ENCODE measurements around the gene VTI1A.

DNA sequence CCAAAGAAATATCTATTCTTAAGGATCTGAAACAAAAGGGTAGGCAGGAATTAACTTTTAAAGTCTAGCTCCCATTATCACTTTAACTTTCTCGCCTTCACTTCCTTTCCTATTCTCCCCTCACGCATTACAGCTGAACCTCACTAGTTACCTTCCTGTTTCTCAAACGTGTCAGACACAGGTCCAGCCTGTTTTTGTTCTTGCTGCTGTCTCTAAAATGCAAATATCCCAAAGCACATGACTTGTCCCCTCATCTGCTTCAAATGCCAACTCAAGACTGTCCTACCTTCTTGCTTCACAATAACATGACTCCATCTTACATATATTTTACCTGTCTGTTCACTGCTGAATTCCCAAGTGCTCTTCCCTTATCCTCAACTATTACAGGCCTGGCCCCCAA is 17.9 kb upstream of the VTI1A start:
- TF ChIP-seq, protein P1, sequence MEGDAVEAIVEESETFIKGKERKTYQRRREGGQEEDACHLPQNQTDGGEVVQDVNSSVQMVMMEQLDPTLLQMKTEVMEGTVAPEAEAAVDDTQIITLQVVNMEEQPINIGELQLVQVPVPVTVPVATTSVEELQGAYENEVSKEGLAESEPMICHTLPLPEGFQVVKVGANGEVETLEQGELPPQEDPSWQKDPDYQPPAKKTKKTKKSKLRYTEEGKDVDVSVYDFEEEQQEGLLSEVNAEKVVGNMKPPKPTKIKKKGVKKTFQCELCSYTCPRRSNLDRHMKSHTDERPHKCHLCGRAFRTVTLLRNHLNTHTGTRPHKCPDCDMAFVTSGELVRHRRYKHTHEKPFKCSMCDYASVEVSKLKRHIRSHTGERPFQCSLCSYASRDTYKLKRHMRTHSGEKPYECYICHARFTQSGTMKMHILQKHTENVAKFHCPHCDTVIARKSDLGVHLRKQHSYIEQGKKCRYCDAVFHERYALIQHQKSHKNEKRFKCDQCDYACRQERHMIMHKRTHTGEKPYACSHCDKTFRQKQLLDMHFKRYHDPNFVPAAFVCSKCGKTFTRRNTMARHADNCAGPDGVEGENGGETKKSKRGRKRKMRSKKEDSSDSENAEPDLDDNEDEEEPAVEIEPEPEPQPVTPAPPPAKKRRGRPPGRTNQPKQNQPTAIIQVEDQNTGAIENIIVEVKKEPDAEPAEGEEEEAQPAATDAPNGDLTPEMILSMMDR (IDR thresholded peaks at IDR 0.05; ENCODE audit: poor library complexity, severe bottlenecking) = no peak
- TF ChIP-seq RAD21 (conservative IDR thresholded peaks at IDR 0.05) (no peak), EZH2 (IDR thresholded peaks at IDR 0.05; ENCODE audit: borderline replicate concordance, insufficient read depth, low read length, poor library complexity, severe bottlenecking) (no peak)
